ENCODE results near the gene SKP1.
A peak's percentile ranks its signal among the peaks of the same experiment; 100 is the strongest.

The SKP1 gene

DNA sequence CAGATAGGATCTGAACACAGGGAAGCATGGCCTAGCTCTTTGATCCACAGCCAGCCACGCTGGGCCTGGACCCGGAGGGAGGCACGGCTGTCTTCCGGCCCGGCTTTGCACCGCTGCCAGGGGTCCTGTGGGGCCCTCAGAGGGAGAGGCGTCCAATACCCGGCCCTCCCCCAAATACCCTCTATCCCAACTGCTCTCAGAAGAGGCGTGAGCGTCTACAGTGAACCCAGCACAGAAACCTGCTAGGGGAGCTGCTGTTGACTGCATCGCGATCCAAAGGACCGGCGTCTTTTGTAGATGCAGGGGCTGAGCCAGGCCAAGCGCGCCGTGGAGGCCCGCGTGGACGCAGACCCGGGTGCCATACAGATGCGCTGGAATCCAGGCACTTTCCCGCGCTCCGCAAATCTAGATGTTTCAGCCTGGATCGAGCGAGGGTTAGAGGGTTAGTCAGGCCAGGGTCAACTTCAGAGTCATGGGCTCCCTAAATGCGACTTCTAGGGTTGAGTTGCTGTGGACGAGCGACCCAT is 63.3 kb downstream of the SKP1 start:
- DNase-seq (ENCODE audit: low spot score), result no peak
- Mint-ChIP-seq H3K4me3 (peak overlapping the region; percentile 84), H3K4me1 (ENCODE audit: low read depth) (peaks cover 33% of the 10 kb centered on the region), H3K9me3 (no peaks in the 10 kb centered on the region), H3K36me3 (ENCODE audit: low read depth) (peaks cover 4% of the 10 kb centered on the region), H3K27ac (no peak overlapping the region), H3K27me3 (ENCODE audit: low read depth) (peaks cover 68% of the 10 kb centered on the region)

DNA sequence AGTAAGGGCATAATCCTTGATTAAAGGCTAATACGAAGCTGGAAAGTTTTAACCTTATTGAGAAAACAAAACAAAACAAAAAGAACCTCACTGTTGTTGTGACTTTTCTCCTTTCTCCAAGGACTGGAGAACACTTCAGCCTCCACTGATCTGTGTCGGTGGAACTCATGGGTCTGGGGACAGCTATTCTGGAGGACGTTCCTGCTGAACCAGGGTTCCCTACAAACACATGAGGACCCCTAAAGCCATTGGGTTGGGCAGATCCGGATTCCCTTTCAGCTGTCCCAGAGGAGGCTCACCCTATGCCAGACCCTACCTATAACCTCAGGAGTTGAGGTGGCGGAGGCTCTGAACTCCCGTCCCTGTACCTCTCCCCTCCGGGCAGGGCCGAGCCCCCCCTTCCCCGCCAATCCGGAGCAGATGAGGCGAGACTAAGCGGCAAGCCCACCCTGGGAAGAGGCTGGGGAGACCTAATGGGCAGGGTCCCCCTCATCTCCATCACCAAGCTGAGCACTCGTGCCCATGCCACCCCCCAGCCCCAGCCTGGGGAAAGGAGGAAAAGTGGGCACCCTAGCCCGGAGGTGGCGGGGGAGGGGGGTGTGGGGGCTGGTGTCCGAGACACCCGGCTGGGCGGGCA is 63.9 kb downstream of the SKP1 start:
- Mint-ChIP-seq H3K4me1 (ENCODE audit: low read depth) (peaks cover 33% of the 10 kb centered on the region), H3K9me3 (no peaks in the 10 kb centered on the region), H3K27me3 (ENCODE audit: low read depth) (peaks cover 64% of the 10 kb centered on the region), H3K27ac (no peak overlapping the region), H3K4me3 (no peak overlapping the region), H3K36me3 (ENCODE audit: low read depth) (peaks cover 4% of the 10 kb centered on the region)
- no peak for DNase-seq (ENCODE audit: low spot score)

DNA sequence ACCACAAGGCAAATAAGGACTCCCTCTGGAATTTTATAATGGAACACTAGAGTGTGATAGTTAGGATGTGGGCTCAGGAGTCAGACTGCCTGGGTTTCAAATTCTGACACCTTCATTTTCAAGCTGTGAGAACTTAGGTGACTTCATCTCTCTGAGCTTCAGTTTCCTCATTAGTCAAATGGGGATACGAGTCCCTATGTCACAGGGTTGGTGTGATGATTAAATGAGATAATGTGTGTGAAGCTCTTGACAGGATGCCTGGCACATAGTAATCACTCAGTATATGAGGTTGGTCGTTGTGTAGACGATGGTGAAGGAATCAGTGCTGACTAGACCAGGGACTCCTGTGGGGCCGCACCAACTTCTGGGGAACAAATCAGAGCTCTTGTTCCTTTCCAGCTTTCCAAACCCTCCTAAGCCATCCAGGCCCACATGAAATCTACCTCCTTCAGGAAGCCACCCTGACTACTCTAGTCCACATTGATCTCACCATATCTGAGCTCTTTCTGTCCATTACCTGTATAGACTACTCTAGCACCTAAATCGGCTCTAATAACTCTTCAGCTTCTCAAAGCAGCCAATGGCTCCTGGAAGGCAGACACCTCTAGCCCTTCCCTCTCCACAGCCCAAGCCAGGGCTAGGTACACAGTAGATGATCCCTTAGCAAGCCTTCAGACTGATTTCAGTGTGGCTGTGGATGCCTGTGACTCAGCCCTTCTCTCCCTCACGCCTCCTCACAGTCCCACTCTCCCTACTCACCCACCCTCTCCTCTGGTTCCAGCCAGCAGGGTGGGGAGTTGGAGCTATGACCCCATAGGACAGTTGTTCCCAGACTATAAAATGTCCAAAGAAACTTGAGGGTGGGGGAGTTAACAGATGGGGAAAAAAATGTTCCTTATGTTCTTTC is 64.8 kb downstream of the SKP1 start:
- Mint-ChIP-seq H3K9me3 (no peaks in the 10 kb centered on the region), H3K27me3 (ENCODE audit: low read depth) (peaks cover 60% of the 10 kb centered on the region), H3K27ac (peak overlapping the region; percentile 55), H3K4me3 (peak overlapping the region; percentile 2), H3K36me3 (ENCODE audit: low read depth) (peaks cover 4% of the 10 kb centered on the region), H3K4me1 (ENCODE audit: low read depth) (peaks cover 33% of the 10 kb centered on the region)
- DNase-seq (ENCODE audit: low spot score), result peak; percentile 66

DNA sequence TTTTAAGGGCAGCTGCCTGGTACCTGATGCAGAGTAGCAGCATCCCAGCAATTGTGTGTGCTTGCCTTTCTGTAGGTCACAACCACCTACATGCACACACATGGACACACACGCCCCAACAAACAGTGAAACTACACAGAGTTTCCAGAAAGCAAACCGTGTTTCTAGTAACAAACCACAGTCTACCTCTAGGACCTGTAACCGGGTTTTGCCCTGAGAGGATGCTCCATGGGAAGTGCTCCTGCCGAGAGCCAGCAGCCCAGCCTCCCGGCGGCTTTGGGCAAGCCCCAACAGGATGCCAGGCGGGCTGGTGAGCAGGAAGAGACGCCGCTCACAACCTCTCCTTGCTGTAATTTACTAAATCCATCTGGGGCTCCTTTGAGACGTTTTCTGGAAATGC is 66.4 kb downstream of the SKP1 start:
- Mint-ChIP-seq H3K36me3 (ENCODE audit: low read depth) (no peaks in the 10 kb centered on the region), H3K9me3 (no peaks in the 10 kb centered on the region), H3K27me3 (ENCODE audit: low read depth) (peaks cover 48% of the 10 kb centered on the region), H3K4me3 (no peak overlapping the region), H3K27ac (no peak overlapping the region), H3K4me1 (ENCODE audit: low read depth) (peaks cover 35% of the 10 kb centered on the region)
- DNase-seq (ENCODE audit: low spot score), result peak; percentile 36

DNA sequence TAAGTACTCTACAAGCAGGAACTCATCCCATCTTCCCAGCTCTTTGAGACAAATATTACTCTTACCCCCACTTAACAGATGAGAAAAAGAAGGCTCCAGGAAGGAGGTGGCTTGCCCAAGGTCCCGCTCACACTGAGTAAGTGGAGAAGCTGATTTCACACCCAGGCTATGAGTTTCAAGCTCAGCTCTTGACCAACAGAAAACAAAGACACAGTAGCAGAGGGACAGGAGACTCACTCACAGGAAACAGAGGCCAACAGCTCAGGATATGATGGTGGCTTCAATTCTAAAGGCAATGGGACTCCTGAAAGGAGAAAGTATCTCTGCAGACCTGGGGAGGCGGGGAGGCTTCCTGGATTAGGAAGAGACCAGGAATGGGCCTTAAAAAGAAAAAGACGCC is 69.0 kb downstream of the SKP1 start:
- Mint-ChIP-seq H3K9me3 (no peaks in the 10 kb centered on the region), H3K4me3 (no peak overlapping the region), H3K36me3 (ENCODE audit: low read depth) (no peaks in the 10 kb centered on the region), H3K27me3 (ENCODE audit: low read depth) (peaks cover 48% of the 10 kb centered on the region), H3K27ac (no peak overlapping the region), H3K4me1 (ENCODE audit: low read depth) (peaks cover 45% of the 10 kb centered on the region)
- no peak for DNase-seq (ENCODE audit: low spot score)

DNA sequence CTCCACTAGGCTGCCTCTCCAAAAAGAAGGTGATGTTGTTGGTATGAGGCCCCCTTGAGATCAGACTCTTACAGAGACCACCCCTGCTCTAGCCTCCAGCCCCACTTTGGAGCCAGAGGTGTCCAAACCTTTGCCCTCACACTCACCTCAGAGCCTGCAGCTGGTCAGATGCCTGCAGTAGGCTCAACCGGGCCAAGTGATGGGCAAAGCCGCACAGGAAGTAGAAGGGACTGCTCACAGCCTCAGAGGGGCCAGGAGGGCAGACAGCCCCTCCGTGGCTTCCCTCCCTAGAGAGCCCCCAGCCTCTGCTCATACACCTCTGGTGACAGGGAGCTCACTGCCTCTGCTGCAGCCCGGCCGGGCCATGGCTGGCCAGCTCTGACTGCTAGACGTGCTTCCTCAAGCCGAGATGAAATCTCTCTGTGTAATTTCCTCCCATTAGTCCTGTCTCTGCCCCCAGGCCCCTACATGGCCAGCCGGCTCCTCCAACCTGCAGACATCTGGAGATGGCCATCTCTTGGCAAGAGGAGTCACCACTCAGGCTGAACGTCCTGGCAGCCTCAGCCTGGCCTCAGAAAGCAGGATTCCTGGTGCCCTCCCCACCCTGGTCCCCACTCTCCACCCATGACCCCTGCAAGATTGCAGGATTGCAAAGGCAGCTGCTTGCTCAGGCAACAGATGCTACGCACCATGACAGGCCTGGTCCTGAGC is 69.6 kb downstream of the SKP1 start:
- no peak overlapping the region for H3K27ac Mint-ChIP-seq
- H3K36me3 Mint-ChIP-seq (ENCODE audit: low read depth), result no peaks in the 10 kb centered on the region
- no peak overlapping the region for H3K4me3 Mint-ChIP-seq
- peaks cover 42% of the 10 kb centered on the region for H3K27me3 Mint-ChIP-seq (ENCODE audit: low read depth)
- DNase-seq (ENCODE audit: low spot score), result no peak
- no peaks in the 10 kb centered on the region for H3K9me3 Mint-ChIP-seq
- H3K4me1 Mint-ChIP-seq (ENCODE audit: low read depth), result peaks cover 41% of the 10 kb centered on the region

DNA sequence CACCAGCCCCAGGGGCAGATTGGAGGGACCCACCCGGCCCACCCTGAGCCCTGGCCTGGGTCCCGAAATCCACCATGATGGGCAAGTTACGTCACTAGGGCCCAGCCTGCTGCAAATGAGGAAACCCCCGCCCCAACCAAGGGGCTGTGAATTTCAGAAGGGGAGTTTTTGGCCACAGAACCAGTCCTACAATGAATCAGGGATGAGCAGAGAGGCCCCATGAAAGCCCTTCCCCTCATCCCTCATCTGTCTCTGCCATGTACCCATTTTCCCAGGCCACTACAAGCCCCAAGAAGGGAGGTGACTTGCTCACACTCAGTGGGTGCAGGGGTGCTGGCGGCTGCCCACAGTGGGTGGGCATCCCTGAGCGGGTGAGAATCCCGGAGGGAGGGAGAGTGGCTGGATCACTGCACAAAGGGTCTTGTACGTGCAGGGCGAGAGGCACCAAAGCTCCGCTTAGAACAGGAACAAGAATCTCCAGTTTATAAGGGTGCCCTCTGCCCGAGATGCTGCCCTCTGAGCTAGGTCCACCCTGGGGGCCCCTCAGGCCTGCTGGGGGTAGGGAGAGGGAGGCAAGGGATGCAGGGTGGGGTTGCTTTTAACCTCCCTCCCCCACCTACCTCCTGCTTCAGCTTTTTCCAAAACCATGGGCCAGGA is 72.6 kb downstream of the SKP1 start:
- DNase-seq (ENCODE audit: low spot score), result no peak
- no peaks in the 10 kb centered on the region for H3K9me3 Mint-ChIP-seq
- H3K36me3 Mint-ChIP-seq (ENCODE audit: low read depth), result no peaks in the 10 kb centered on the region
- peaks cover 25% of the 10 kb centered on the region for H3K27me3 Mint-ChIP-seq (ENCODE audit: low read depth)
- peaks cover 39% of the 10 kb centered on the region for H3K4me1 Mint-ChIP-seq (ENCODE audit: low read depth)
- H3K4me3 Mint-ChIP-seq, result peak overlapping the region; percentile 68
- peak overlapping the region; percentile 70 for H3K27ac Mint-ChIP-seq

DNA sequence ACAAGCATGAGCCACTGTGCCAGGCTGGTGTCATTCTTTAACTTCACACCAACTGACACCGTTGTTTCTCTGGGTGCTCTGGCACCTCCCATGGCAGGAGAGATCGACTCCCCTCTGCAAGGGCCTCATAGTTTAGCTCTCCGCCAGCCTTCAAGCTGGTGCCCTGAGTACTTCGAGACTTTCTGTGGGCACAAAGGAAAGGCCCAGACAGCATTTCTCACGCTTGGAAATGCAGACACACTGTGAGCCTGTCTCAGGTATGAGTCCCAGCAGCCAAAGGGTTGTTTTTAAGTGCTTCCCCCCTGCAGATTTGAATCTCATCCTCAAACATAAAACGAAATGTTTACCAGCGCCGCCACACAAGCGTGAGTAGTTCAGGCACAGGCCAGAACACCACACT is 73.4 kb downstream of the SKP1 start:
- H3K27me3 Mint-ChIP-seq (ENCODE audit: low read depth), result peaks cover 24% of the 10 kb centered on the region
- no peaks in the 10 kb centered on the region for H3K36me3 Mint-ChIP-seq (ENCODE audit: low read depth)
- DNase-seq (ENCODE audit: low spot score), result no peak
- H3K4me3 Mint-ChIP-seq, result no peak overlapping the region
- no peaks in the 10 kb centered on the region for H3K9me3 Mint-ChIP-seq
- peaks cover 39% of the 10 kb centered on the region for H3K4me1 Mint-ChIP-seq (ENCODE audit: low read depth)
- peak overlapping the region; percentile 49 for H3K27ac Mint-ChIP-seq

DNA sequence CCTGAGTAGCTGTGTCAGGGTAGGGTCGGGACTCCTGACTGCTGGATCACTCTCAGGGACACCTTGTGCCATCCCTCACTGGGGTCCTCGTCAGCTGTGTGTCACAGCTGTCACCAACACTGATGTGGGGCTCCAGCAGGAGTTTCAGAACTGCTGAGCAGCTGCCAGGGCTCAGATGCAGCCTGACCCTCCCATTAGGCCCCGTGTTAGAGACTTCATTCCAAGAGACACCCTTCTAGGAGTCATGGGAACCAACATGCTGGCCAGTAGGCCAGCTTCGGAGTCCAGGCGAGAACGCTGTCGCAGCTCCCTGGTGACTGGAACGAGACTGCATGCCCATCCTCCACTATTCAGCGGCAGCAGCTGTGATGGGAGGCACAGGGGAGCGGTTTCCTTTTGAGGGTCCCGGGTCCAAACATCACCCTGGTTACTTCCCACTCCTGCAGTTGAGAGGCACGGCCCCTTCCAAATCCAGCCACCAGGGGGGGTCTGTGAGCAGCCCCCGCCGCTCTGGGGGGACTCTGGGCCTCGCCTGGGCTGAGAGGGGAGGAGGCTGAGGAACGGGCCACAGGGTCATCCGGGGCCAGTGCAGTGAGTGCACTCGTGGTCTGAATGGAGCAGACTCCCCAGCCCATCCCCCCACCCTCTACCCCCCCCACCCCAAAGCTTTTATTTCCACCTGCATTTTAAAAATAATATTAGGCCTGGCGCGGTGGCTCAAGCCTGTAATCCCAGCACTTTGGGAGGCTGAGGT is 74.9 kb downstream of the SKP1 start:
- peaks cover 23% of the 10 kb centered on the region for H3K27me3 Mint-ChIP-seq (ENCODE audit: low read depth)
- no peak overlapping the region for H3K27ac Mint-ChIP-seq
- peak; percentile 56 for DNase-seq (ENCODE audit: low spot score)
- H3K9me3 Mint-ChIP-seq, result no peaks in the 10 kb centered on the region
- H3K36me3 Mint-ChIP-seq (ENCODE audit: low read depth), result no peaks in the 10 kb centered on the region
- H3K4me1 Mint-ChIP-seq (ENCODE audit: low read depth), result peaks cover 39% of the 10 kb centered on the region
- H3K4me3 Mint-ChIP-seq, result no peak overlapping the region

DNA sequence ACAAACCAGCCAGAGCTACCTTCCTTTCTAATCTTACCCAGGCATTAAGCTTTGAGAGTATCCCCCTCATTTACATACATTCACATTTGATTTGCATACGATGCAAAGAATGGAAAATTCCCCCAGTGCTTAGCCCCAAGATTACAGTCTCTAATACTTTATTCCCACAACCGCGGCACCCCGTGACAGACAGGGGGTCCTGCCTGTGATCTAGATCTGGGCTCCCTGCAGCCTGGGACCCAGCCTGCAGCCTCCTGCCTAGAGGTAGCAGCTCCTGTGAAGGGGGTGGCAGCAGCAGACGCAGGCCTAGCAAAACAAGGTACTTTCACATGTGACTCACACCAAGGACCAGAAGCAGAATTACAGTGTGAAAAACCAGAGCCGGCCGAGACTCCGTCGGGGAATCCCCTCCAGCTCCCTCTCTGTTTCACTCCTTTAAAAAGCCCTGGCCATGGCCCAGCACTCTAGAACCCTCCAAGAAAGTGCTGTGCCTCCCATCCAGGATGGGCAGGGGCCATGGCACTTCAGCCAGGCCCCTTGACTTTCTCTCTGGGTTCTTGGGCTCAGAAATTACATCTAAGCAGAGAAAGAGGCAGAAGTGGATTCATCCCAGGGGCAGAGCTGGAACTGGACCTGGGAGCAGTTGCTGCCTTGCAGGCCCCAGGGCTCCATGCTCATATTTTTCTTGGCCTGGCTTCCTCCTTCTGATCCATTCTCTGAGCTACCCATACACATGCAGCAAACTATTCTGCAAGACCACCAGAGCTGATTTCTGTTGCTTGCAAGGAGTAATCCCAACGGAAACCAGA is 76.3 kb downstream of the SKP1 start:
- H3K4me3 Mint-ChIP-seq, result peak overlapping the region; percentile 33
- H3K9me3 Mint-ChIP-seq, result no peaks in the 10 kb centered on the region
- H3K27ac Mint-ChIP-seq, result peak overlapping the region; percentile 74
- peak; percentile 89 for DNase-seq (ENCODE audit: low spot score)
- H3K4me1 Mint-ChIP-seq (ENCODE audit: low read depth), result peaks cover 37% of the 10 kb centered on the region
- peaks cover 28% of the 10 kb centered on the region for H3K27me3 Mint-ChIP-seq (ENCODE audit: low read depth)
- H3K36me3 Mint-ChIP-seq (ENCODE audit: low read depth), result no peaks in the 10 kb centered on the region

DNA sequence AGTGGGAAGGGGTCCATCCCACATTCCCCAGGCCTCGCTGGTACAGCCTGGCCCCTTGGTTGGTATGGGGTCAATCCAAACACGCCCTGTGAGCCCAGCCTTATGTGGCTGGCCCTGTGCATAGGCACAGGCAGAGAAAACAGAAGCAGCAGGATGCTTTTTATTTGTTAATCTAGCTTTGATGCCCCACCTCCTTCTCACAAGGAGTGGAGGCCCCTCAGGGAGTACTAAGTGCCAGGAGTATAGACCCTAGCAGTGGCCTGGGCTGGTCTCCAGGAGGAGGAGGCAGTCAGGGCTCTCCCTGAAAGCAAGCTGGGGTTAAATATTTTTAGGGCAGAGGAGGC is 76.8 kb downstream of the SKP1 start:
- peaks cover 31% of the 10 kb centered on the region for H3K4me1 Mint-ChIP-seq (ENCODE audit: low read depth)
- H3K27me3 Mint-ChIP-seq (ENCODE audit: low read depth), result peaks cover 23% of the 10 kb centered on the region
- H3K4me3 Mint-ChIP-seq, result peak overlapping the region; percentile 33

DNA sequence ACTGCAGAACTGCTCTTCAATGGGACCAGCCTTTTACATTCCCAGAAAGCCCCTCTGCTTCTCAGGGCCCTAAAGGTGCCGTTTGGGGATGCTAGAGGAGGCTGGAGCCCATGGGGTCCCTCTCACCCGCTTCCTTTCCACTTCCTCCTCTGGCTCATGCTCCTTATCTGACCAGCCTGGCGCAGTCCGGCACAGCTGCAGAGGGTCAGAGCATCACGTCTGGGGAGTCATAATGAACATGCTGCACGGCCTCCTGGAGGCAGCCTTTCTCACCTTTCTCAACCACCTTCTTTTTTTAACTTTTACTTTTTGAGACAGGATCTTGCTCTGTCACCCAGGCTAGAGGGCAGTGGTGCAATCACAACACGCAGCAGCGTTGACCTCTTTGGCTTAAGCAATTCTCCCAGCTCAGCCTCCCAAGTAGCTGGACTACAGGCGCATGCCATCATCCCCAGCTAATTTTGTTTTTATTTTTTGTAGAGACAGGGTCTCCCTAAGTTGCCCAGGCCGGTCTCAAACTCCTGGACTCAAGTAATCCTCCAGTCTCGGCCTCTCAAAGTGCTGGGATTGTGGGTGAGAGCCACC is 77.4 kb downstream of the SKP1 start:
- H3K27ac Mint-ChIP-seq, result peak overlapping the region; percentile 10
- H3K27me3 Mint-ChIP-seq (ENCODE audit: low read depth), result peaks cover 20% of the 10 kb centered on the region
- no peak overlapping the region for H3K4me3 Mint-ChIP-seq
- H3K36me3 Mint-ChIP-seq (ENCODE audit: low read depth), result no peaks in the 10 kb centered on the region
- no peak for DNase-seq (ENCODE audit: low spot score)
- H3K4me1 Mint-ChIP-seq (ENCODE audit: low read depth), result peaks cover 26% of the 10 kb centered on the region
- H3K9me3 Mint-ChIP-seq, result no peaks in the 10 kb centered on the region

More for the DNA sequence above, 76.8 kb downstream of the SKP1 start:
- H3K27ac Mint-ChIP-seq, result no peak overlapping the region
- no peaks in the 10 kb centered on the region for H3K36me3 Mint-ChIP-seq (ENCODE audit: low read depth)
- H3K9me3 Mint-ChIP-seq, result no peaks in the 10 kb centered on the region
- no peak for DNase-seq (ENCODE audit: low spot score)
